Measurements from ENCODE around the gene SSTR3.

SSTR3 gene

GRCh38 chr22:37212174-37212906 lies at the start of gene SSTR3:
Gene SSTR3 (minus strand): TSS chr22:37212477. CDS start chr22:37207803, 4,674 bp downstream.
- no peaks in the 10 kb centered on the region for H3K36me3 ChIP-seq (ENCODE audit: insufficient read depth, low read length)
- H3K27ac ChIP-seq (ENCODE audit: low read depth, low read length), result no peak within 1 kb of the TSS
- peaks cover 0 to 5% of the 10 kb centered on the region in 2 donors for H3K27me3 ChIP-seq (ENCODE audit: control insufficient read depth in 1 of 2, insufficient read depth in 2 of 2, low read length in 2 of 2)
- no peak within 1 kb of the TSS for H3K4me3 ChIP-seq (ENCODE audit: low read depth in 1 of 2, low read length in 2 of 2)
- no peaks in the 10 kb centered on the region for H3K4me1 ChIP-seq (ENCODE audit: insufficient read depth, low read length)
- H3K9me3 ChIP-seq (ENCODE audit: low read length), result no peaks in the 10 kb centered on the region
- H3K9ac ChIP-seq (ENCODE audit: low read length), result no peak within 1 kb of the TSS

GRCh38 chr22:37260901-37261336 lies 48.6 kb upstream of the SSTR3 start:
- Histone ChIP-seq H3K27me3 (ENCODE audit: control insufficient read depth in 1 of 2, insufficient read depth in 2 of 2, low read length in 2 of 2) (peaks cover 9 to 44% of the 10 kb centered on the region in 2 donors), H3K4me3 (ENCODE audit: low read depth in 1 of 2, low read length in 2 of 2) (no peak overlapping the region), H3K9ac (ENCODE audit: low read length) (no peak overlapping the region), H3K9me3 (ENCODE audit: low read length) (peaks cover 9% of the 10 kb centered on the region), H3K36me3 (ENCODE audit: insufficient read depth, low read length) (no peaks in the 10 kb centered on the region), H3K4me1 (ENCODE audit: insufficient read depth, low read length) (no peaks in the 10 kb centered on the region), H3K27ac (ENCODE audit: low read depth, low read length) (no peak overlapping the region)

- Histone ChIP-seq H3K9ac (ENCODE audit: low read length) (no peak overlapping the region), H3K9me3 (ENCODE audit: low read length) (peaks cover 9% of the 10 kb centered on the region), H3K27me3 (ENCODE audit: control insufficient read depth in 1 of 2, insufficient read depth in 2 of 2, low read length in 2 of 2) (peaks cover 9 to 47% of the 10 kb centered on the region in 2 donors)
These were observed 48.0 kb upstream of the SSTR3 start for GRCh38 chr22:37260155-37260795.

GRCh38 chr22:37259540-37260029 lies 47.3 kb upstream of the SSTR3 start:
- H3K4me3 ChIP-seq (ENCODE audit: low read depth in 1 of 2, low read length in 2 of 2), result no peak overlapping the region
- H3K9me3 ChIP-seq (ENCODE audit: low read length), result peaks cover 8% of the 10 kb centered on the region
- H3K27me3 ChIP-seq (ENCODE audit: control insufficient read depth in 1 of 2, insufficient read depth in 2 of 2, low read length in 2 of 2), result peaks cover 9 to 44% of the 10 kb centered on the region in 2 donors
- H3K27ac ChIP-seq (ENCODE audit: low read depth, low read length), result no peak overlapping the region
- H3K9ac ChIP-seq (ENCODE audit: low read length), result no peak overlapping the region
- no peaks in the 10 kb centered on the region for H3K36me3 ChIP-seq (ENCODE audit: insufficient read depth, low read length)
- no peaks in the 10 kb centered on the region for H3K4me1 ChIP-seq (ENCODE audit: insufficient read depth, low read length)

More at GRCh38 chr22:37260155-37260795, 48.0 kb upstream of the SSTR3 start:
- Histone ChIP-seq H3K4me1 (ENCODE audit: insufficient read depth, low read length) (no peaks in the 10 kb centered on the region), H3K27ac (ENCODE audit: low read depth, low read length) (no peak overlapping the region), H3K36me3 (ENCODE audit: insufficient read depth, low read length) (no peaks in the 10 kb centered on the region), H3K4me3 (ENCODE audit: low read depth in 1 of 2, low read length in 2 of 2) (no peak overlapping the region)

GRCh38 chr22:37258753-37259401 lies 46.6 kb upstream of the SSTR3 start:
- H3K27me3 ChIP-seq (ENCODE audit: control insufficient read depth in 1 of 2, insufficient read depth in 2 of 2, low read length in 2 of 2), result peaks cover 9 to 43% of the 10 kb centered on the region in 2 donors
- H3K36me3 ChIP-seq (ENCODE audit: insufficient read depth, low read length), result no peaks in the 10 kb centered on the region
- H3K27ac ChIP-seq (ENCODE audit: low read depth, low read length), result no peak overlapping the region
- no peak overlapping the region for H3K9ac ChIP-seq (ENCODE audit: low read length)
- H3K4me3 ChIP-seq (ENCODE audit: low read depth in 1 of 2, low read length in 2 of 2), result no peak overlapping the region
- peaks cover 1% of the 10 kb centered on the region for H3K9me3 ChIP-seq (ENCODE audit: low read length)
- H3K4me1 ChIP-seq (ENCODE audit: insufficient read depth, low read length), result no peaks in the 10 kb centered on the region

GRCh38 chr22:37258005-37258752 lies 45.9 kb upstream of the SSTR3 start:
- Histone ChIP-seq H3K9ac (ENCODE audit: low read length) (no peak overlapping the region), H3K4me1 (ENCODE audit: insufficient read depth, low read length) (no peaks in the 10 kb centered on the region), H3K27ac (ENCODE audit: low read depth, low read length) (no peak overlapping the region), H3K4me3 (ENCODE audit: low read depth in 1 of 2, low read length in 2 of 2) (no peak overlapping the region), H3K27me3 (ENCODE audit: control insufficient read depth in 1 of 2, insufficient read depth in 2 of 2, low read length in 2 of 2) (peaks cover 9 to 43% of the 10 kb centered on the region in 2 donors), H3K9me3 (ENCODE audit: low read length) (no peaks in the 10 kb centered on the region), H3K36me3 (ENCODE audit: insufficient read depth, low read length) (no peaks in the 10 kb centered on the region)

- no peaks in the 10 kb centered on the region for H3K4me1 ChIP-seq (ENCODE audit: insufficient read depth, low read length)
- no peak overlapping the region for H3K27ac ChIP-seq (ENCODE audit: low read depth, low read length)
- H3K9ac ChIP-seq (ENCODE audit: low read length), result no peak overlapping the region
- H3K9me3 ChIP-seq (ENCODE audit: low read length), result no peaks in the 10 kb centered on the region
- peaks cover 9 to 38% of the 10 kb centered on the region in 2 donors for H3K27me3 ChIP-seq (ENCODE audit: control insufficient read depth in 1 of 2, insufficient read depth in 2 of 2, low read length in 2 of 2)
- H3K4me3 ChIP-seq (ENCODE audit: low read depth in 1 of 2, low read length in 2 of 2), result no peak overlapping the region
- no peaks in the 10 kb centered on the region for H3K36me3 ChIP-seq (ENCODE audit: insufficient read depth, low read length)
These were observed 43.9 kb upstream of the SSTR3 start for GRCh38 chr22:37256075-37256726.

GRCh38 chr22:37255558-37256006 lies 43.3 kb upstream of the SSTR3 start:
- Histone ChIP-seq H3K4me1 (ENCODE audit: insufficient read depth, low read length) (no peaks in the 10 kb centered on the region), H3K27ac (ENCODE audit: low read depth, low read length) (no peak overlapping the region), H3K9ac (ENCODE audit: low read length) (no peak overlapping the region), H3K27me3 (ENCODE audit: control insufficient read depth in 1 of 2, insufficient read depth in 2 of 2, low read length in 2 of 2) (peaks cover 9 to 33% of the 10 kb centered on the region in 2 donors), H3K9me3 (ENCODE audit: low read length) (no peaks in the 10 kb centered on the region), H3K4me3 (ENCODE audit: low read depth in 1 of 2, low read length in 2 of 2) (no peak overlapping the region), H3K36me3 (ENCODE audit: insufficient read depth, low read length) (no peaks in the 10 kb centered on the region)

GRCh38 chr22:37254867-37255233 lies 42.6 kb upstream of the SSTR3 start:
- Histone ChIP-seq H3K27me3 (ENCODE audit: control insufficient read depth in 1 of 2, insufficient read depth in 2 of 2, low read length in 2 of 2) (peaks cover 8 to 26% of the 10 kb centered on the region in 2 donors), H3K9ac (ENCODE audit: low read length) (no peak overlapping the region), H3K27ac (ENCODE audit: low read depth, low read length) (no peak overlapping the region), H3K36me3 (ENCODE audit: insufficient read depth, low read length) (no peaks in the 10 kb centered on the region), H3K9me3 (ENCODE audit: low read length) (no peaks in the 10 kb centered on the region), H3K4me3 (ENCODE audit: low read depth in 1 of 2, low read length in 2 of 2) (no peak overlapping the region), H3K4me1 (ENCODE audit: insufficient read depth, low read length) (no peaks in the 10 kb centered on the region)

GRCh38 chr22:37254209-37254866 lies 42.1 kb upstream of the SSTR3 start:
- no peaks in the 10 kb centered on the region for H3K4me1 ChIP-seq (ENCODE audit: insufficient read depth, low read length)
- no peak overlapping the region for H3K4me3 ChIP-seq (ENCODE audit: low read depth in 1 of 2, low read length in 2 of 2)
- H3K27ac ChIP-seq (ENCODE audit: low read depth, low read length), result no peak overlapping the region
- H3K9ac ChIP-seq (ENCODE audit: low read length), result no peak overlapping the region
- no peaks in the 10 kb centered on the region for H3K36me3 ChIP-seq (ENCODE audit: insufficient read depth, low read length)
- peaks cover 2 to 21% of the 10 kb centered on the region in 2 donors for H3K27me3 ChIP-seq (ENCODE audit: control insufficient read depth in 1 of 2, insufficient read depth in 2 of 2, low read length in 2 of 2)
- no peaks in the 10 kb centered on the region for H3K9me3 ChIP-seq (ENCODE audit: low read length)
